Bladder microvascular endothelial cell (primary cell): ENCODE measurements around the gene BCL2L12. TPM values are rescaled to one million over a fixed set of nuclear protein-coding genes. Genes with fewer than 3 reads are reported as not detected.

Experiments used
- total RNA-seq: library from RNA; depleted of rRNA; stranded (reverse); fragments of >200 nt; gene quantifications from 2 replicates; pipeline ENCODE4 v1.2.3, GENCODE V29; 2014

Gene BCL2L12
- 4.5 and 7.0 TPM in 2 replicates for total RNA-seq

GRCh38 chr19:49665351-49666119, at the start of gene BCL2L12, which contains the start of gene IRF3:
Gene BCL2L12 (plus strand): TSS chr19:49665933. CDS start chr19:49666693, 760 bp downstream.
Gene IRF3 (minus strand): TSS chr19:49665857. CDS start chr19:49664838, 1,019 bp downstream.

GRCh38 chr19:49640113-49640898, 25.4 kb upstream of the BCL2L12 start, which contains the start of gene RRAS:
Gene RRAS (minus strand): TSS chr19:49640143. CDS start chr19:49640098, 45 bp downstream.

GRCh38 chr19:49641688-49642491, 23.8 kb upstream of the BCL2L12 start, which contains the start of gene SCAF1:
Gene SCAF1 (plus strand): TSS chr19:49642209. CDS start chr19:49645027, 2,818 bp downstream.

GRCh38 chr19:49677231-49677900, 11.6 kb downstream of the BCL2L12 start, which contains the start of gene PRMT1:
Gene PRMT1 (plus strand): TSS chr19:49677271. CDS start chr19:49677281, 10 bp downstream.

GRCh38 chr19:49689133-49690078, 23.7 kb downstream of the BCL2L12 start, which contains the start of gene ADM5:
Gene ADM5 (plus strand): TSS chr19:49689594. CDS start chr19:49689838, 244 bp downstream.

GRCh38 chr19:49690656-49691242, 25.0 kb downstream of the BCL2L12 start, which contains the start of gene CPT1C:
Gene CPT1C (plus strand): TSS chr19:49691116. CDS start chr19:49692253, 1,137 bp downstream.

Other genes with a start within 250 kb of the BCL2L12 start
- not detected in 2 replicates for gene PTH2, start 242.5 kb upstream of the BCL2L12 start, total RNA-seq
- not detected in 2 replicates for gene GFY, start 240.5 kb upstream of the BCL2L12 start, total RNA-seq
- gene SLC17A7, start 224.4 kb upstream of the BCL2L12 start, total RNA-seq, result 0.16 and 0.19 TPM in 2 replicates
- gene PIH1D1, start 214.1 kb upstream of the BCL2L12 start, total RNA-seq, result 110 and 142 TPM in 2 replicates
- gene ALDH16A1, start 212.7 kb upstream of the BCL2L12 start, total RNA-seq, result 30.3 and 50.7 TPM in 2 replicates
- 1.3 and 2.0 TPM in 2 replicates for gene FLT3LG, start 191.7 kb upstream of the BCL2L12 start, total RNA-seq
- gene RPL13A, start 178.3 kb upstream of the BCL2L12 start, total RNA-seq, result 2,122 and 2,841 TPM in 2 replicates
- 2,665 and 3,458 TPM in 2 replicates for gene RPS11, start 169.5 kb upstream of the BCL2L12 start, total RNA-seq
- 60.9 and 92.8 TPM in 2 replicates for gene FCGRT, start 153.3 kb upstream of the BCL2L12 start, total RNA-seq
- gene RCN3, start 137.9 kb upstream of the BCL2L12 start, total RNA-seq, result 10.5 and 15.2 TPM in 2 replicates
- gene NOSIP, start 85.4 kb upstream of the BCL2L12 start, total RNA-seq, result 126 and 136 TPM in 2 replicates
- gene PRRG2, start 84.6 kb upstream of the BCL2L12 start, total RNA-seq, result 2.6 and 3.7 TPM in 2 replicates
- 2.3 and 4.5 TPM in 2 replicates for gene PRR12, start 74.8 kb upstream of the BCL2L12 start, total RNA-seq
- 22.3 and 30.3 TPM in 2 replicates for gene RRAS, start 25.8 kb upstream of the BCL2L12 start, total RNA-seq
- gene SCAF1, start 23.7 kb upstream of the BCL2L12 start, total RNA-seq, result 8.3 and 20.1 TPM in 2 replicates
- gene IRF3, start 76 bp upstream of the BCL2L12 start, total RNA-seq, result 65.2 and 71.7 TPM in 2 replicates
- 400 and 451 TPM in 2 replicates for gene PRMT1, start 11.3 kb downstream of the BCL2L12 start, total RNA-seq
- 0.63 and 3.2 TPM in 2 replicates for gene ADM5, start 23.7 kb downstream of the BCL2L12 start, total RNA-seq
- gene CPT1C, start 25.2 kb downstream of the BCL2L12 start, total RNA-seq, result 22.8 and 24.9 TPM in 2 replicates
- gene TSKS, start 97.4 kb downstream of the BCL2L12 start, total RNA-seq, result not detected in 2 replicates
- gene AP2A1, start 101.1 kb downstream of the BCL2L12 start, total RNA-seq, result 46.6 and 81.9 TPM in 2 replicates
- gene FUZ, start 147.4 kb downstream of the BCL2L12 start, total RNA-seq, result 19.3 and 20.0 TPM in 2 replicates
- 9.7 and 25.1 TPM in 2 replicates for gene MED25, start 152.4 kb downstream of the BCL2L12 start, total RNA-seq
- gene PTOV1, start 185.2 kb downstream of the BCL2L12 start, total RNA-seq, result 37.2 and 79.3 TPM in 2 replicates
- 32.1 and 46.5 TPM in 2 replicates for gene PNKP, start 201.6 kb downstream of the BCL2L12 start, total RNA-seq
- 6.6 and 12.7 TPM in 2 replicates for gene AKT1S1, start 211.4 kb downstream of the BCL2L12 start, total RNA-seq
- 7.8 and 10.9 TPM in 2 replicates for gene TBC1D17, start 211.8 kb downstream of the BCL2L12 start, total RNA-seq
- gene IL4I1, start 231.0 kb downstream of the BCL2L12 start, total RNA-seq, result 4.0 and 7.0 TPM in 2 replicates